HUES48 (cell line): ENCODE results near the gene NME7.
A peak's percentile ranks its signal among the peaks of the same experiment; 100 is the strongest.
"Not testable (repeated sequence)": the region's sequence is repeated elsewhere in the genome, so short reads cannot be mapped to it uniquely, and the experiment has no call there.

Experiments
- H3K27ac ChIP-seq: one replicate; pipeline ENCODE4 v1.7.0; 2013; ENCODE audit warnings: low read depth, low read length, inconsistent platforms
- H3K27me3 ChIP-seq: 2 replicates; pipeline ENCODE4 v1.6.1; 2013; ENCODE audit warnings: mild to moderate bottlenecking, low read length; ENCODE audit not compliant: control insufficient read depth, insufficient read depth
- H3K36me3 ChIP-seq: 2 replicates; pipeline ENCODE4 v1.6.1; 2013; ENCODE audit warnings: low read length; ENCODE audit not compliant: control insufficient read depth, insufficient read depth
- H3K4me1 ChIP-seq: 2 replicates; pipeline ENCODE4 v1.6.1; 2013; ENCODE audit warnings: mild to moderate bottlenecking, low read length; ENCODE audit not compliant: control insufficient read depth, insufficient read depth
- H3K4me3 ChIP-seq: 2 replicates; pipeline ENCODE4 v1.5.1; 2013; ENCODE audit warnings: mild to moderate bottlenecking, low read depth, low read length
- H3K9ac ChIP-seq: 2 replicates; pipeline ENCODE4 v1.6.1; 2013; ENCODE audit warnings: mild to moderate bottlenecking, low read depth, low read length, moderate library complexity
- H3K9me3 ChIP-seq: 2 replicates; pipeline ENCODE4 v1.6.1; 2013; ENCODE audit warnings: low read length; ENCODE audit not compliant: control insufficient read depth, insufficient read depth

NME7 gene

GRCh38 chr1:169340882-169341281, 26.7 kb downstream of the NME7 start:
- Histone ChIP-seq H3K4me1 (no peaks in the 10 kb centered on the region), H3K27me3 (no peaks in the 10 kb centered on the region), H3K4me3 (no peak overlapping the region), H3K36me3 (no peaks in the 10 kb centered on the region), H3K9ac (no peak overlapping the region), H3K27ac (peak overlapping the region; percentile 47), H3K9me3 (peaks cover 9% of the 10 kb centered on the region)

- H3K9me3 ChIP-seq = peaks cover 9% of the 10 kb centered on the region
- H3K4me3 ChIP-seq = no peak overlapping the region
Measured at GRCh38 chr1:169339773-169340172, 27.8 kb downstream of the NME7 start.

GRCh38 chr1:169338617-169339016, 29.0 kb downstream of the NME7 start:
- H3K27ac ChIP-seq = no peak overlapping the region
- no peak overlapping the region for H3K4me3 ChIP-seq
- H3K27me3 ChIP-seq = no peaks in the 10 kb centered on the region
- H3K4me1 ChIP-seq = no peaks in the 10 kb centered on the region
- H3K9me3 ChIP-seq = peaks cover 9% of the 10 kb centered on the region
- H3K9ac ChIP-seq = no peak overlapping the region
- no peaks in the 10 kb centered on the region for H3K36me3 ChIP-seq

More at GRCh38 chr1:169339773-169340172, 27.8 kb downstream of the NME7 start:
- Histone ChIP-seq H3K27me3 (no peaks in the 10 kb centered on the region), H3K36me3 (no peaks in the 10 kb centered on the region), H3K27ac (no peak overlapping the region), H3K4me1 (no peaks in the 10 kb centered on the region), H3K9ac (no peak overlapping the region)

- not testable (repeated sequence) for H3K27me3 ChIP-seq, H3K9ac ChIP-seq, H3K4me1 ChIP-seq, H3K36me3 ChIP-seq, H3K4me3 ChIP-seq, H3K27ac ChIP-seq, H3K9me3 ChIP-seq
Measured at GRCh38 chr1:169336947-169337715, 30.5 kb downstream of the NME7 start.

GRCh38 chr1:169334727-169335126, 32.9 kb downstream of the NME7 start:
- H3K9me3 ChIP-seq, H3K36me3 ChIP-seq: not testable (repeated sequence)

GRCh38 chr1:169330927-169331326, 36.7 kb downstream of the NME7 start:
- Histone ChIP-seq H3K4me3 (no peak overlapping the region), H3K27ac (no peak overlapping the region), H3K9ac (no peak overlapping the region), H3K9me3 (no peaks in the 10 kb centered on the region), H3K36me3 (no peaks in the 10 kb centered on the region), H3K4me1 (no peaks in the 10 kb centered on the region), H3K27me3 (no peaks in the 10 kb centered on the region)

More at GRCh38 chr1:169334727-169335126, 32.9 kb downstream of the NME7 start:
- not testable (repeated sequence) for H3K9ac ChIP-seq, H3K27ac ChIP-seq, H3K4me3 ChIP-seq, H3K4me1 ChIP-seq, H3K27me3 ChIP-seq

- Histone ChIP-seq H3K9ac (no peak overlapping the region), H3K27me3 (no peaks in the 10 kb centered on the region), H3K4me3 (no peak overlapping the region), H3K36me3 (no peaks in the 10 kb centered on the region), H3K9me3 (no peaks in the 10 kb centered on the region), H3K27ac (no peak overlapping the region), H3K4me1 (peaks cover 13% of the 10 kb centered on the region)
Measured at GRCh38 chr1:169329383-169329782, 38.2 kb downstream of the NME7 start.

GRCh38 chr1:169327875-169328274, 39.7 kb downstream of the NME7 start:
- Histone ChIP-seq H3K27ac (no peak overlapping the region), H3K4me3 (no peak overlapping the region), H3K27me3 (no peaks in the 10 kb centered on the region), H3K4me1 (peaks cover 16% of the 10 kb centered on the region), H3K9ac (no peak overlapping the region), H3K9me3 (no peaks in the 10 kb centered on the region), H3K36me3 (no peaks in the 10 kb centered on the region)

GRCh38 chr1:169326956-169327268, 40.7 kb downstream of the NME7 start:
- no peak overlapping the region for H3K4me3 ChIP-seq
- no peak overlapping the region for H3K27ac ChIP-seq
- peaks cover 16% of the 10 kb centered on the region for H3K4me1 ChIP-seq

GRCh38 chr1:169326261-169326955, 41.2 kb downstream of the NME7 start:
- peaks cover 16% of the 10 kb centered on the region for H3K4me1 ChIP-seq
- H3K9me3 ChIP-seq = no peaks in the 10 kb centered on the region
- no peak overlapping the region for H3K4me3 ChIP-seq
- H3K27me3 ChIP-seq = no peaks in the 10 kb centered on the region
- no peak overlapping the region for H3K9ac ChIP-seq
- no peaks in the 10 kb centered on the region for H3K36me3 ChIP-seq
- no peak overlapping the region for H3K27ac ChIP-seq

More at GRCh38 chr1:169326956-169327268, 40.7 kb downstream of the NME7 start:
- no peaks in the 10 kb centered on the region for H3K9me3 ChIP-seq
- no peak overlapping the region for H3K9ac ChIP-seq
- no peaks in the 10 kb centered on the region for H3K36me3 ChIP-seq
- no peaks in the 10 kb centered on the region for H3K27me3 ChIP-seq

- Histone ChIP-seq H3K4me1 (peaks cover 16% of the 10 kb centered on the region), H3K9me3 (no peaks in the 10 kb centered on the region), H3K9ac (no peak overlapping the region), H3K36me3 (no peaks in the 10 kb centered on the region), H3K4me3 (no peak overlapping the region), H3K27me3 (no peaks in the 10 kb centered on the region), H3K27ac (peak overlapping the region; percentile 32)
Measured at GRCh38 chr1:169325117-169325516, 42.5 kb downstream of the NME7 start.
